GM12874 (cell line): ENCODE data around the gene ANO2.

Experiments
- CTCF ChIP-seq: IDR thresholded peaks from 2 replicates; pipeline ENCODE4 v1.5.1; 2011; ENCODE audit warnings: low read depth, mild to moderate bottlenecking, control low read depth, low read length, moderate library complexity; ENCODE audit not compliant: insufficient read depth

ANO2 gene

GRCh38 chr12:5945071-5946008 is at the start of gene ANO2:
Gene ANO2, minus strand, starts transcription at chr12:5945259. Its CDS starts 42 bp downstream, at chr12:5945217.
- TF ChIP-seq CTCF = no peak

GRCh38 chr12:5989621-5990020 is 44.6 kb upstream of the ANO2 start:
- no peak for TF ChIP-seq CTCF

GRCh38 chr12:5988659-5989116 is 43.6 kb upstream of the ANO2 start:
- peak; percentile 95 for TF ChIP-seq CTCF

GRCh38 chr12:5988088-5988487 is 43.0 kb upstream of the ANO2 start:
- TF ChIP-seq CTCF = no peak

GRCh38 chr12:5987573-5987972 is 42.5 kb upstream of the ANO2 start:
- no peak for TF ChIP-seq CTCF

- TF ChIP-seq CTCF = no peak
Measured at GRCh38 chr12:5985471-5985870, 40.4 kb upstream of the ANO2 start.

- TF ChIP-seq CTCF = no peak
Measured at GRCh38 chr12:5984873-5985272, 39.8 kb upstream of the ANO2 start.
